Measurements from ENCODE around the gene KCTD14. TPM values are rescaled to one million over a fixed set of nuclear protein-coding genes. Genes with fewer than 3 reads are reported as not detected.
A peak's percentile ranks its signal among the peaks of the same experiment; 100 is the strongest.

KCTD14 gene
- total and polyA plus RNA-seq, 9 of the 15 experiments (the other 6 are each of a cell fraction or from before 2014, with no cell fraction given): 0.04 to 0.30 (median 0.11) TPM; not detected in 2

DNA sequence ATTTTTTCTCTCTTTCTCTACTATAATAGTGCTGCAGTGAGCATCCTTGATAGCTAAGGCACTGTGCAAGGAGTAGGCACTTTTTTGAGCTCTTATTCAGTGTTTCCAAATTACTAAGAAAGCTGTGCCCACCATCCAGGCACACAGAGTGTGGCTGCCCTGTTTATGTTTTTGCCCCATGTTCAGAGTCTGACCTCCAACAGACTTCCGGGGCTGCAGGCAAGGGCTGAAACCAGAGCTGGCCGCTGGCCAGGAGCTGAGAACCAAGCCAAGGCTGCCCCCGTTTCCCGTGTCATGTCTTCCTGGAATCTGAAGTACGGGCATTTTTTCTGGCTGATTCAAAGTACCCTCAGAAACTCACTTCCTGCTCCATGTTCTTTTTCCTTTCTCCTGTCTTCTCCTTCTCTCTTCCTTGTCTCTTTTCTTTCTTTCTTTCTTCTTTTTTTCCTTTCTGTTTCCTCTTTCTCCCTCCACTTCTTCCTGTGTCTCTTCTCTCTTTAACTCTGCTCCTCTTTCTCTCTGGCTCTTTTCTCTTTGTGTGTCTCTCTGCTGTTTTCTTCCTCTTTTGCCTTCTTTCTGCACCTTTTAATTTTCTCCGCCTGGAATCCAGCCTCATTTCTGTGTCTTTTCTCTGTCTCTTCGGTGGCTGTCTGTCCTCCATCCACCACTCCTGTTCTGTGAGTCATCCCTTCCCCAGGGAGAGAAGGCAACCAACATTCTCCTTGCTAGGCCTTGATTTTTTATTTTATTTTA is 17.0 kb upstream of the KCTD14 start (continued):
- TF ChIP-seq, protein P1, sequence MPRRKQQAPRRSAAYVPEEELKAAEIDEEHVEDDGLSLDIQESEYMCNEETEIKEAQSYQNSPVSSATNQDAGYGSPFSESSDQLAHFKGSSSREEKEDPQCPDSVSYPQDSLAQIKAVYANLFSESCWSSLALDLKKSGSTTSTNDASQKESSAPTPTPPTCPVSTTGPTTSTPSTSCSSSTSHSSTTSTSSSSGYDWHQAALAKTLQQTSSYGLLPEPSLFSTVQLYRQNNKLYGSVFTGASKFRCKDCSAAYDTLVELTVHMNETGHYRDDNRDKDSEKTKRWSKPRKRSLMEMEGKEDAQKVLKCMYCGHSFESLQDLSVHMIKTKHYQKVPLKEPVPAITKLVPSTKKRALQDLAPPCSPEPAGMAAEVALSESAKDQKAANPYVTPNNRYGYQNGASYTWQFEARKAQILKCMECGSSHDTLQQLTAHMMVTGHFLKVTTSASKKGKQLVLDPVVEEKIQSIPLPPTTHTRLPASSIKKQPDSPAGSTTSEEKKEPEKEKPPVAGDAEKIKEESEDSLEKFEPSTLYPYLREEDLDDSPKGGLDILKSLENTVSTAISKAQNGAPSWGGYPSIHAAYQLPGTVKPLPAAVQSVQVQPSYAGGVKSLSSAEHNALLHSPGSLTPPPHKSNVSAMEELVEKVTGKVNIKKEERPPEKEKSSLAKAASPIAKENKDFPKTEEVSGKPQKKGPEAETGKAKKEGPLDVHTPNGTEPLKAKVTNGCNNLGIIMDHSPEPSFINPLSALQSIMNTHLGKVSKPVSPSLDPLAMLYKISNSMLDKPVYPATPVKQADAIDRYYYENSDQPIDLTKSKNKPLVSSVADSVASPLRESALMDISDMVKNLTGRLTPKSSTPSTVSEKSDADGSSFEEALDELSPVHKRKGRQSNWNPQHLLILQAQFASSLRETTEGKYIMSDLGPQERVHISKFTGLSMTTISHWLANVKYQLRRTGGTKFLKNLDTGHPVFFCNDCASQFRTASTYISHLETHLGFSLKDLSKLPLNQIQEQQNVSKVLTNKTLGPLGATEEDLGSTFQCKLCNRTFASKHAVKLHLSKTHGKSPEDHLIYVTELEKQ (CRISPR knock-in tag; IDR thresholded peaks at IDR 0.05): no peak
- peak; percentile 34 for TF ChIP-seq JUND (IDR thresholded peaks at IDR 0.05; ENCODE audit: borderline replicate concordance, low read depth, low read length)
- TF ChIP-seq JUND (tag; IDR thresholded peaks at IDR 0.05; ENCODE audit: borderline replicate concordance, low read depth, low read length): no peak; the same call in 2 of the 3 replicates
- TF ChIP-seq ZNF77 (CRISPR knock-in tag; IDR thresholded peaks at IDR 0.05): no peak
- TF ChIP-seq, protein P2, sequence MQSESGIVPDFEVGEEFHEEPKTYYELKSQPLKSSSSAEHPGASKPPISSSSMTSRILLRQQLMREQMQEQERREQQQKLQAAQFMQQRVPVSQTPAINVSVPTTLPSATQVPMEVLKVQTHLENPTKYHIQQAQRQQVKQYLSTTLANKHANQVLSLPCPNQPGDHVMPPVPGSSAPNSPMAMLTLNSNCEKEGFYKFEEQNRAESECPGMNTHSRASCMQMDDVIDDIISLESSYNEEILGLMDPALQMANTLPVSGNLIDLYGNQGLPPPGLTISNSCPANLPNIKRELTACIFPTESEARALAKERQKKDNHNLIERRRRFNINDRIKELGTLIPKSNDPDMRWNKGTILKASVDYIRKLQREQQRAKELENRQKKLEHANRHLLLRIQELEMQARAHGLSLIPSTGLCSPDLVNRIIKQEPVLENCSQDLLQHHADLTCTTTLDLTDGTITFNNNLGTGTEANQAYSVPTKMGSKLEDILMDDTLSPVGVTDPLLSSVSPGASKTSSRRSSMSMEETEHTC (IDR thresholded peaks at IDR 0.05): no peak
- peak; percentile 87 for TF ChIP-seq ETV1 (tag; conservative IDR thresholded peaks at IDR 0.05; ENCODE audit: low read depth)
- TF ChIP-seq ZNF232 (CRISPR knock-in tag; IDR thresholded peaks at IDR 0.05): no peak
- TF ChIP-seq RNF2 (IDR thresholded peaks at IDR 0.05): no peak
- no peak for TF ChIP-seq ZSCAN29 (IDR thresholded peaks at IDR 0.05)
- TF ChIP-seq CBX8 (IDR thresholded peaks at IDR 0.05; ENCODE audit: borderline replicate concordance, extremely low read depth, low read depth, low read length, poor library complexity, severe bottlenecking): no peak
- TF ChIP-seq TAL1 (IDR thresholded peaks at IDR 0.05): no peak; the same call in 1 of the 2 replicates
- TF ChIP-seq HNRNPLL (IDR thresholded peaks at IDR 0.05; ENCODE audit: low read depth, low read length, poor library complexity, severe bottlenecking): no peak
- TF ChIP-seq HDAC1 (IDR thresholded peaks at IDR 0.05): peak; percentile 71 to 77; a peak in 3 of 4 replicates
- TF ChIP-seq HNRNPL (IDR thresholded peaks at IDR 0.05; ENCODE audit: low read depth, low read length): no peak
- TF ChIP-seq, protein P3, sequence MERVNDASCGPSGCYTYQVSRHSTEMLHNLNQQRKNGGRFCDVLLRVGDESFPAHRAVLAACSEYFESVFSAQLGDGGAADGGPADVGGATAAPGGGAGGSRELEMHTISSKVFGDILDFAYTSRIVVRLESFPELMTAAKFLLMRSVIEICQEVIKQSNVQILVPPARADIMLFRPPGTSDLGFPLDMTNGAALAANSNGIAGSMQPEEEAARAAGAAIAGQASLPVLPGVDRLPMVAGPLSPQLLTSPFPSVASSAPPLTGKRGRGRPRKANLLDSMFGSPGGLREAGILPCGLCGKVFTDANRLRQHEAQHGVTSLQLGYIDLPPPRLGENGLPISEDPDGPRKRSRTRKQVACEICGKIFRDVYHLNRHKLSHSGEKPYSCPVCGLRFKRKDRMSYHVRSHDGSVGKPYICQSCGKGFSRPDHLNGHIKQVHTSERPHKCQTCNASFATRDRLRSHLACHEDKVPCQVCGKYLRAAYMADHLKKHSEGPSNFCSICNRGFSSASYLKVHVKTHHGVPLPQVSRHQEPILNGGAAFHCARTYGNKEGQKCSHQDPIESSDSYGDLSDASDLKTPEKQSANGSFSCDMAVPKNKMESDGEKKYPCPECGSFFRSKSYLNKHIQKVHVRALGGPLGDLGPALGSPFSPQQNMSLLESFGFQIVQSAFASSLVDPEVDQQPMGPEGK (CRISPR knock-in tag; IDR thresholded peaks at IDR 0.05; ENCODE audit: borderline replicate concordance): no peak
- TF ChIP-seq ZNF174 (CRISPR knock-in tag; IDR thresholded peaks at IDR 0.05): no peak
- TF ChIP-seq, protein P4, sequence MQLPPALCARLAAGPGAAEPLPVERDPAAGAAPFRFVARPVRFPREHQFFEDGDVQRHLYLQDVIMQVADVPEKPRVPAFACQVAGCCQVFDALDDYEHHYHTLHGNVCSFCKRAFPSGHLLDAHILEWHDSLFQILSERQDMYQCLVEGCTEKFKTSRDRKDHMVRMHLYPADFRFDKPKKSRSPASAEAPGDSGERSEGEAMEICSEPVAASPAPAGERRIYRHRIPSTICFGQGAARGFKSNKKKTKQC (CRISPR knock-in tag; IDR thresholded peaks at IDR 0.05): no peak
- peak; percentile 33; the same call in 1 of the 2 replicates for TF ChIP-seq POLR2H (tag; IDR thresholded peaks at IDR 0.05; ENCODE audit: low read depth)
- TF ChIP-seq, protein P5, sequence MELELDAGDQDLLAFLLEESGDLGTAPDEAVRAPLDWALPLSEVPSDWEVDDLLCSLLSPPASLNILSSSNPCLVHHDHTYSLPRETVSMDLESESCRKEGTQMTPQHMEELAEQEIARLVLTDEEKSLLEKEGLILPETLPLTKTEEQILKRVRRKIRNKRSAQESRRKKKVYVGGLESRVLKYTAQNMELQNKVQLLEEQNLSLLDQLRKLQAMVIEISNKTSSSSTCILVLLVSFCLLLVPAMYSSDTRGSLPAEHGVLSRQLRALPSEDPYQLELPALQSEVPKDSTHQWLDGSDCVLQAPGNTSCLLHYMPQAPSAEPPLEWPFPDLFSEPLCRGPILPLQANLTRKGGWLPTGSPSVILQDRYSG (tag; conservative IDR thresholded peaks at IDR 0.05; ENCODE audit: low read depth): peak; percentile 83
